PFSK-1 (cell line): ENCODE measurements around the gene ITGA11.

Experiments used
- FOXP2 ChIP-seq: optimal IDR thresholded peaks from 2 replicates; pipeline ENCODE3; 2011; ENCODE audit warnings: borderline replicate concordance, control low read depth, inconsistent platforms; ENCODE audit not compliant: insufficient read depth; ENCODE audit errors: extremely low read length, extremely low read depth
- POLR2AphosphoS5 ChIP-seq: IDR thresholded peaks from 2 replicates; pipeline ENCODE4 v1.6.1; 2012; ENCODE audit warnings: low read depth, mild to moderate bottlenecking, control low read depth, low read length, moderate library complexity
- REST ChIP-seq, 2 experiments: IDR thresholded peaks; 2 replicates each; pipeline versions ENCODE4 v1.6.1 to v1.8.0; 2011 to 2012; ENCODE audit warnings: low read depth in 2 of 2, low read length in 2 of 2, control low read depth in 1 of 2, inconsistent platforms in 1 of 2, mild to moderate bottlenecking in 1 of 2, moderate library complexity in 1 of 2; ENCODE audit not compliant: insufficient read depth in 1 of 2
- SIN3A ChIP-seq: IDR thresholded peaks from 2 replicates; pipeline ENCODE4 v1.6.1; 2012; ENCODE audit warnings: mild to moderate bottlenecking, low read length, moderate library complexity, borderline replicate concordance; ENCODE audit not compliant: insufficient read depth
- TAF1 ChIP-seq: IDR thresholded peaks from 2 replicates; pipeline ENCODE4 v1.6.1; 2012; ENCODE audit warnings: low read length, control low read depth, borderline replicate concordance; ENCODE audit not compliant: insufficient read depth

Gene ITGA11

GRCh38 chr15:68289621-68290352 lies 142.2 kb downstream of the ITGA11 start:
- TF ChIP-seq REST (IDR thresholded peaks at IDR 0.05; ENCODE audit: insufficient read depth in 1 of 2, low read depth in 2 of 2, low read length in 2 of 2) (no peak), TAF1 (no peak), POLR2AphosphoS5 (no peak), SIN3A (no peak), FOXP2 (no peak)

GRCh38 chr15:68289057-68289456 lies 142.9 kb downstream of the ITGA11 start:
- no peak for TF ChIP-seq REST (IDR thresholded peaks at IDR 0.05; ENCODE audit: insufficient read depth in 1 of 2, low read depth in 2 of 2, low read length in 2 of 2)
- TF ChIP-seq SIN3A = no peak
- no peak for TF ChIP-seq TAF1
- TF ChIP-seq POLR2AphosphoS5 = no peak
- no peak for TF ChIP-seq FOXP2

GRCh38 chr15:68286256-68286655 lies 145.7 kb downstream of the ITGA11 start:
- TF ChIP-seq TAF1 (no peak), SIN3A (no peak), POLR2AphosphoS5 (no peak), FOXP2 (no peak), REST (IDR thresholded peaks at IDR 0.05; ENCODE audit: insufficient read depth in 1 of 2, low read depth in 2 of 2, low read length in 2 of 2) (no peak)

GRCh38 chr15:68285259-68285980 lies 146.5 kb downstream of the ITGA11 start:
- TF ChIP-seq FOXP2 = no peak
- no peak for TF ChIP-seq REST (IDR thresholded peaks at IDR 0.05; ENCODE audit: insufficient read depth in 1 of 2, low read depth in 2 of 2, low read length in 2 of 2)
- no peak for TF ChIP-seq SIN3A
- TF ChIP-seq POLR2AphosphoS5 = no peak
- TF ChIP-seq TAF1 = no peak
